GM23338 (cell line): ENCODE results near the gene EPHB2.

Experiments
- CREB1 ChIP-seq: fragments of 250-450 bp; sonication (Bioruptor Pico); IDR thresholded peaks from 2 replicates; pipeline ENCODE4 v1.5.0; 2020; ENCODE audit warnings: low read depth, mild to moderate bottlenecking, moderate library complexity
- CTCF ChIP-seq, 2 experiments: fragments of 200-600 bp in 1 of 2; sonication (generic) in 1 of 2; conservative IDR thresholded peaks; 2 replicates each; pipeline versions ENCODE4 v1.5.1 to v1.6.1; 2016 to 2017; ENCODE audit warnings: antibody characterized with exemption in 2 of 2, low read depth in 2 of 2, mild to moderate bottlenecking in 2 of 2, moderate library complexity in 1 of 2
- ETS1 ChIP-seq: IDR thresholded peaks from 2 replicates; pipeline ENCODE4 v1.6.1; 2016; ENCODE audit warnings: antibody characterized with exemption
- EZH2 ChIP-seq: fragments of 200-600 bp; sonication (generic); IDR thresholded peaks from one replicate; pipeline ENCODE4 v1.8.0; 2017; ENCODE audit warnings: antibody characterized with exemption, mild to moderate bottlenecking, low read depth; ENCODE audit not compliant: unreplicated experiment
- EZH2phosphoT487 ChIP-seq: fragments of 200-600 bp; sonication (generic); IDR thresholded peaks from one replicate; pipeline ENCODE4 v1.8.1; 2018; ENCODE audit warnings: antibody characterized with exemption; ENCODE audit not compliant: unreplicated experiment
- JUNB ChIP-seq: IDR thresholded peaks from one replicate; pipeline ENCODE4 v1.6.1; 2016; ENCODE audit warnings: antibody characterized with exemption; ENCODE audit not compliant: unreplicated experiment
- NANOG ChIP-seq: IDR thresholded peaks from 2 replicates; pipeline ENCODE4 v1.6.1; 2016; ENCODE audit warnings: antibody characterized with exemption, borderline replicate concordance
- POLR2AphosphoS5 ChIP-seq: IDR thresholded peaks from 2 replicates; pipeline ENCODE4 v1.6.1; 2016; ENCODE audit warnings: antibody characterized with exemption, low read depth
- REST ChIP-seq: IDR thresholded peaks from one replicate; pipeline ENCODE4 v1.6.1; 2018; ENCODE audit warnings: antibody characterized with exemption; ENCODE audit not compliant: unreplicated experiment
- ZNF114 ChIP-seq: fragments of 250-450 bp; sonication (Bioruptor Pico); IDR thresholded peaks from 2 replicates; pipeline ENCODE4 v1.5.0; 2020; ENCODE audit warnings: mild to moderate bottlenecking, moderate library complexity

- TF ChIP-seq CTCF (conservative IDR thresholded peaks at IDR 0.05; ENCODE audit: low read depth in 2 of 2), result no peak
- TF ChIP-seq JUNB, result no peak
- TF ChIP-seq POLR2AphosphoS5, result no peak
- TF ChIP-seq EZH2phosphoT487, result no peak
- no peak for TF ChIP-seq EZH2
- TF ChIP-seq REST, result no peak
- TF ChIP-seq NANOG, result no peak
- no peak for TF ChIP-seq ZNF114 (CRISPR knock-in tag)
- no peak for TF ChIP-seq ETS1
- TF ChIP-seq CREB1, result no peak
These were observed 249.1 kb downstream of the EPHB2 start for GRCh38 chr1:22959545-22960360.
